ENCODE data around the gene CREB5.

DNA sequence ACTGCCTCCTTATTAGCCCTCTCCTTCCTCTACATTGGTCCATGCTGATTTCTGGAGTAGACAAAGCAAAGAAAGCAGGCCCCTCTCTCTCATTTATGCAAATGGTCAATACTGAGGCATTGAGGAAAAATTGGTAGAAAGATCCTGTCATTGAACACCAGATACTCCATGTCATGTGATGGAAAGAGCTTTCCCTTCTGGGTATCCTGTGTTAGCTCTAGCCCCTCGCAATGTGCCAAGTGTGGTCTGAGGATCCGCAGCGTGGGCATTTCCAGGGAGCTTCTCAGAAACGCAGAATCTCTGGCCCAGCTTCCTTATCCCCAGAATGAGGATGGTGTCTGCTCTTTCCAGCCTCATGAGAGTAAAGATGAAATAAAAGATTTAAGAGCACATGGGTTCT lies 159.1 kb downstream of the CREB5 start:
- TF ChIP-seq YY1 (IDR thresholded peaks at IDR 0.05; ENCODE audit: low read depth, low read length) = no peak
- TF ChIP-seq, protein P1, sequence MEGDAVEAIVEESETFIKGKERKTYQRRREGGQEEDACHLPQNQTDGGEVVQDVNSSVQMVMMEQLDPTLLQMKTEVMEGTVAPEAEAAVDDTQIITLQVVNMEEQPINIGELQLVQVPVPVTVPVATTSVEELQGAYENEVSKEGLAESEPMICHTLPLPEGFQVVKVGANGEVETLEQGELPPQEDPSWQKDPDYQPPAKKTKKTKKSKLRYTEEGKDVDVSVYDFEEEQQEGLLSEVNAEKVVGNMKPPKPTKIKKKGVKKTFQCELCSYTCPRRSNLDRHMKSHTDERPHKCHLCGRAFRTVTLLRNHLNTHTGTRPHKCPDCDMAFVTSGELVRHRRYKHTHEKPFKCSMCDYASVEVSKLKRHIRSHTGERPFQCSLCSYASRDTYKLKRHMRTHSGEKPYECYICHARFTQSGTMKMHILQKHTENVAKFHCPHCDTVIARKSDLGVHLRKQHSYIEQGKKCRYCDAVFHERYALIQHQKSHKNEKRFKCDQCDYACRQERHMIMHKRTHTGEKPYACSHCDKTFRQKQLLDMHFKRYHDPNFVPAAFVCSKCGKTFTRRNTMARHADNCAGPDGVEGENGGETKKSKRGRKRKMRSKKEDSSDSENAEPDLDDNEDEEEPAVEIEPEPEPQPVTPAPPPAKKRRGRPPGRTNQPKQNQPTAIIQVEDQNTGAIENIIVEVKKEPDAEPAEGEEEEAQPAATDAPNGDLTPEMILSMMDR (IDR thresholded peaks at IDR 0.05; ENCODE audit: control extremely low read depth in 1 of 3, insufficient read depth in 1 of 3, low read depth in 1 of 3, low read length in 3 of 3) = no peak
